GM19240 (cell line): ENCODE measurements around the gene MRS2.

Source experiments
- DNase-seq: peaks from one replicate; pipeline ENCODE4 v3.0.0; 2011; ENCODE audit warnings: low spot score; ENCODE audit not compliant: insufficient read length

Gene MRS2

DNA sequence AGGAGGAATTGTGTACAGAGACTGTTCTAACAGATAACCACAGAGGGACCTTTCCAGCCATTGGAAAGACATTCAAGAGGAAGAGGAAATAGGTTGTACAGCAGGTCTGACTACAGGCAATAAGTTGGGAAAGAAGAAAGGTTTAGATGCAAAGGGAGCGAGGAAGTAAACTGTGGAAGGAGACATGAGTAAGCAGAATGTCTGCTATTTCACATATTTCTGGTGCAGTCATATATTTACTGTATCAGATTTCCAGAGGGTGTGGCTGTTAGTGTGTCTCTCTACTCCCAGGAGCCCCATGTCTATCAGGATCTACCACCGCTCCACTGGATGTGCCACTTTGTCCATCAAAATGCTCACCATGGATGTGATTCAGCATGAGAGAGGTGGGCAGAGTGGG lies 25.9 kb downstream of the MRS2 start:
- no peak for DNase-seq

DNA sequence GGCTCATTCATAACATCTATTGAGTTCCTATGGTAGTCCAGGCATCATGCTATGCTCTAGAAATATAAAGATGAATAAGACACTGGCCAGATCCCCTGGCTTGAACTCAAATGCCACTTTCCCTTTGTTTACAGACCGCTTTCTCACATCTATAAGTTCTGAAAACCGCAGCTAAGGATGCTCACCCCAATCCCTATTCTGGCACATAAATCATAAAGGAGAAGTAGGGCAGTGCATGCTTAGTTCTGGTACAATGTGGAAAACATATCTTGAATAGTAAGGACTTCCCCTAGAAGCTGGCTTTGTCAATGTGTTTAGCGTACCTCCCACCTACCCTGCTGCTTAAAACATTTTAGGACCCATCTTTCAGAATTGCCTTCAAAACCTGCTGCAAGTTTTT lies 26.4 kb downstream of the MRS2 start:
- DNase-seq, result no peak

DNA sequence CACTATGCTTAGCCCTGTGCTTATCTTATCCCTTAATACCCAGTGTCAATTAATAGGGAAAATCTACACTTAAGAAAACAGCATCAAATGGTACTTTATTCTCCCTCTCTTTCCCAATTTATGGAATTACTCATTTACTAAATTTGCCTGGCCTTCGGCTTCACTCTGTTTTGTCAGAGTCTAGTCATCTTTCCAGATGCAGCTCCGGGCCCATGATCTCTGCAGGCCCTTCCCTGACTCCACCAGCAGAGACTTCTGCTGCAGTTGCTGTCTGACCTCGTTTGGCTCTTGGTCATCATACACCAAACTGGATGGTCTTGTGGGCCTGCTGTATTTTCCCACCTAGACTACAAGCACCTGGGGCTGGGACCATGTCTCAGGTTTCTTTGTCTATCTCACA lies 27.4 kb downstream of the MRS2 start:
- DNase-seq, result no peak

DNA sequence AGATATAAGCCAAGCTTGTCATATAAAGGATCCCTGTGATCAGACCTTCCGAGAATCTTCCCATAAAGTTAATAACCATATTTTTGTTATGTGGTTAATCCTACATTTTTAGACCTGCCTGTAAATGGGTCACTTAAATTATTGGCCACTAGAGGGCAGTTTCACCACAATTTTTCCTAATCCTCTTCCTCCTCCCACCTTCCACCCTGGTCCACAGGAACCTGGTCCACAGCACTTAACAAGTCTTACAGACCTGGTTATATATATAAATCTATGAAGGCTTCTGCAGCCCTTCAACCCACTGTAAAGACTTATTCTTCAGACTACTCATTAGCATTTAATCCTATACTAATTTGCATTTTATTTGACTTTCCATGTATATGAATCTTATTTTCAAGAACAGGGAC lies 28.3 kb downstream of the MRS2 start:
- peak; percentile 9 for DNase-seq

DNA sequence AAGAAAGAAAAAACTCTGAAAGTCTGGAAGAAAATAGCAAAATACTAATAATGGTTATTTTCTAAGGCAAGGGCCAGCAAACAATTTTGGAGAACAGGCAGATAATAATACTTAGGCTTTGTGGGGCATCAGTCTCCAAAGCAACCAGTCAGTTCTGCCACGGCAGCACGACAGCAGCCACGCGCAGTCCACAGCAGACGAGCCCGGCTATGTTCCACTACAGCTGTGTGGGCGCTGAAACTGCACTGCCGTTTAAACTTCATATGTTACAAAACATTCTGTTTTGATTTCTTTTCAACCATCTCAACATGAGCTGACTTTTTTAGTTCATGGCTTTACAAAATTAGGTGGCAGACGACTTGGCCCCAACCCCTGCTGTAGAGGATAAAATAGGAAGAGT lies 29.9 kb downstream of the MRS2 start:
- DNase-seq, result no peak

DNA sequence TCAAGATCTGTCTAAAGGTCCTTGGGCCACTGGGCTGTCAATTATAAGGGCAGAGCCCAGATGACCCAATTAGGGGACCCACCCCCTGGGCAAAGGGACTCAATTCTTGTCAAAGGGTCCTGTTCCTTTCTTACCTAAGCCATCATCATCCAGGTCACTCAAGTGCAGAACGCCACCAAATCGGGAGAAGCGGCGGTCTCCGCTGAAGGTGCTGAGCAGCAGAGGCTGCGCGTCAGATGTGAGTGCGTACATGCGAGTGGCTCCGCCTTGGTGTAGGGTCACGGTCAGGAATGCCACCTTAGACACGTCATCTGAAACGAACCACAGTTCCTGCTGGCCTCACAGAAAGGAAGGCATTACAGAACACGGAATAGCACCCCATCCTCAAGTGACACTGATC lies 34.2 kb downstream of the MRS2 start:
- DNase-seq, result no peak

DNA sequence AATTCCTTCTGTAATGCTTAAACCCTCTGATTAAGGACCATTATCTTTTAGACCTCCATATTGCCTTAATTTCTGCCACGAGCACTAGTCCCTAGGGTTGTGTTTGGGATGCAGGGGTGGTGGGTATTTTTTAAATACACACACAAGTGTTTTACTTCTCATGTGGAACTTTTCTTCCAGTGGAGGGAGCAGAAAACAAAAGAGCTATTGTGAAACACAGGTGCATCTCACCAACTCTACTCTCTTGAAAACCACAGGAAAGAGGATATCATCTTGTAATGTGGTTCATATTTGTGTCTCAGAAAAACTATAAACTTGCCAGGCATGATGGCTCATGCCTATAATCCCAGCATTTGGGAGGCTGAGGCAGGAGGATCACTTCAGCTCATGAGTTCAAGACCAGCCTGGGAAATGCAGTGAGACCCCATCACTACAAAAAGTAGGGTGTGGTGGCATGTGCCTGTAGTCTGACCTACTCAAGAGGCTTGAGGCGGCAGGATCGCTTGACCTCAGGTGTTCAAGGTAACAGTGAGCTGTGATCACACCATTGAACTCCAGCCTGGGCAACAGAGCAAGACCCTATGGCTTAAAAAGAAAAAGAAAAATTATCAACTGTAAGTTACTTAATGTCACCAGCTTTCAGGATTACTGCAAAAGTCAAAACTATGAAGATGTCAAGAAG lies 37.3 kb downstream of the MRS2 start:
- no peak for DNase-seq

DNA sequence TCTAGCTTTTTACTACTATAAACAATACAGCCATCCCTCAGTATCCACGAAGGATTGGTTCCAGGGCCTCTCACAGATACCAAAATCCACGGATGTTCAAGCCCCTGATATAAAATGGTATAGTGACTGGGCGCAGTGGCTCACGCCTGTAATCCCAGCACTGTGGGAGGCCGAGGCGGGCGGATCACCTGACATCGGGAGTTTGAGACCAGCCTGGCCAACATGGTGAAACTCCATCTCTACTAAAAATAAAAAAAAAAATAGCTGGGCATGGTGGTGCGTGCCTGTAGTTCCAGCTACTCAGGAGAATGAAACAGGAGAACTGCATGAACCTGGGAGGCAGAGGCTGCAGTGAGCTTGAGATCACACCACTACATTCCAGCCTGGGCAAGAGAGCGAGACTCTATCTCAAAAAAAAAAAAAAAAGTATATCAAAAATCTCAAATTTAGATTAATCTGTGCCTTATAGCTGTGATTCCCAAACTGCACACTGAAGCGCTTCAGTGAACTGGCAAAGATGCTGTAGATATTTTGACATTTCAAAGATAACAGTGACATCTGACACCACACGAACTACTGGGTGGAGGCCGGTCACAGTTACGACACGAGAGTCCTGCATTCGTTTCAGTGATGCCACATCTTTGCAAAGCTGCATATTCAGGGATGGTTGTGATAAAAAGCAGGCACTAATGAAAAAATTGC lies 38.3 kb downstream of the MRS2 start:
- no peak for DNase-seq

DNA sequence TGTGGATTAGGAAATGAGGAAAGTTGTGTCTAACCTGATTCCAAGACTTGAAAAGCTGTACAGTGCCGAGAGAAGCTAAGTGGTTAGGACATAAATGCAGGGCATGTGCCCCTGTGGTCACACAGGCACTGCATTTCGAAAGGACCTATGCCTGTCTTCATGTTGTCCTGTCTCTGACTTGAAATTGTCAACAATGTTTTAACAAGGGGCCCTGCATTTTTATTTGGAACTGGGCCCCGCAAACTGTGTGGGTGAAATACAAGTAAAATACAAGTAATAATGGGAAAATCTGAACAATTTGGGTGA lies 38.8 kb downstream of the MRS2 start:
- no peak for DNase-seq

DNA sequence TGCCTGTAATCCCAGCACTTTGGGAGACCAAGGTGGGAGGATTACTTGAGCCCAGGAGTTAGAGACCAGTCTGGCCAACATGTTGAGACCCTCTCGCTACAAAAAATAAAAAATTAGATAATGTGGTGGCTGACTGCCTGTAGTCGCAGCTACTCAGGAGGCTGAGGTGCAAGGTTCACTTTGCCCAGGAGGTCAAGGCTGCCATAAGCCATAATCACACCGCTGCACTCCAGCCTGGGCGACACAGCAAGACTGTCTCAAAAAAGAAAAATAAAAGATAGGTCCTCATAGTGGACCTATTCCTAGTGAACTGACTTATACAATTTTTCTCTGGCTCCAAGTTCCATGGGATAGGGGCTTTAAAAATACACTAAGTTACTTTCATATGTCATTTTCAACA lies 41.9 kb downstream of the MRS2 start:
- no peak for DNase-seq

DNA sequence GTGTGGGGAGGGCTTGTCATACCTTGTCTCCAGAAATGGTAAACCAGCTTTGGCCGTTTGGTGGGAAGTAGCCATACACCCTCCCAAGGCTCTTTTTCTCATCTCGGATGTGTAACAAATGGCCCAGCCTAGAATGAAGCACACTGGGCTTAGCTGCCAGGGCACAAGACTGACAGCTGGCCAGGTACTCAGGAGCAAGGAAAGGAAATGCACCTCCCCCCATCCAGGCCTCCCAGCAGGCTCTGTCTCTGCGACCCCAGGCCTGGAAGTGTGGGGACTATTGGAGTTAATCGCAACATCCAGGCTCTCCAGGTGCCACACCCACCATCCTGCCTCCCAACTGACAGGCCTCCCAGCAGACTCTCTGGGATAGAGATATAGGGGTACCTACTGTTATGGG lies 43.0 kb downstream of the MRS2 start:
- DNase-seq, result no peak

DNA sequence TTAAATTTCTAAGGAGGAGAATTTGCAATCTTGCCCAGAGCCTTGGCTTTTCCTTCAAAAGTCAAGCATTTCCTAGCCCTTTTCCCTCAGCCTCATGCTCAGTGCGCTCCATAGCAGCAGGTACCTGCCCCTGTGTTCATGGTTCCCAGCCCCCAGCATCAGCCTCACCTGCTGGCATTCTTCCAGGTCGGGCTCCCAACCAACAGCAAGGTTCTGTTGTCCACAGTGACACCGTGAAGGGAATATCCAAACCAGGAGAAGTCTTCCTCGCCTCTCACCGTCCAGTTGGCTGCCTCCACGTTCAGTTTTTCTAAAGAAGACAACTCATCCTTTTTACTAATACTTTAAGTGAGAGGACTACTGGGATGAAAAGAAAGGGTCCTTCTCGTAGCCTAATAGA lies 43.9 kb downstream of the MRS2 start:
- DNase-seq, result no peak

DNA sequence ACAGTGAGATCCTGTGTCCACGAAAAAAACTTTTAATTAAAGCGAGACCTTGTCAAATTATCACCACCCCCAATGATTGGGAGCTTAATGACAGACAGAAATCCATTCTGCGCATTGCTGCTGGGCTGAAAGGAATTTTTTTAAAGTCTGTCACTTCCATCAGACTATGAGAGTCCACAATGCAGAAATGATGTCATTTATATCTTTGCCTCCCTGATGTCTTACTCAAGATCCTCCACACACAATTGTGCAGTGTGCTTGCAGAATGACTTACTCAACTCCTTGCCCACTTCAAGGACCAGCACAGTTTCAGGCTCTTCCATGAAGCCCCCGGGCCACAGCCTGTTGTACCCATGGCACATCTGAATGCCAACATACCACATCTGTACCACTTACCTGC lies 45.7 kb downstream of the MRS2 start:
- DNase-seq, result no peak

DNA sequence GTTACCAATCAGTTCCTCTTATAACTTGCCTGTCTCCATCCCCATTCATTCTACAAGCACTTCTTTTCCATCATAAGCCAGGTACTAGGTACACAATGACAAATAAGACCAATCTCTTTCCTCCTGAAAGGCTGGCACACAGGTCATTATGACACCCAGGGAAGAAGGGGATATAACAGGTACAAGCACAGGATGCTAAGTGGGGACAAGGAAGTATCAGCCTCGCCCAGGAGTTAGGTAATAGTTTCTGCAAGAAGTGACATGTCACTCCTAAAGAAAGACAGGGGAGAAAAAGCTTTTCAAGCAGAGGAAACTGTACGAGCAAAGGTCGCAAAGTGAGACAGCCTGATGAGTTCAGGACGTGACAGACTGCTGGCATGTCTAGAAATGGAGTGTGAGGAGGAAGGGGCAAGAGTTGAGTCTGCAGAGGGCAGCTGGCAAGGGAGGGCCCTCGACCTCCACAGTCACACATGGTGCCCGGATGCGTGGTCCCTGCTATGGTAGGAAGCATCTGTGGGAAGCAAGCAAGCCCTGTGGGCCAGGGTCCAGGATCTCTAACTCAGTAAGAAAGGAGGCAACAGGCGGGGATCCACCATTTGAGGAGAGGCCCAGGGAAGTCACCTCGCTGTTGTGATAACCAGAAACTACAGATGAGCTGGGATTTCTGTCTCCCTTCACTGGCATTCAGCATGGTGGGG lies 46.2 kb downstream of the MRS2 start:
- no peak for DNase-seq

DNA sequence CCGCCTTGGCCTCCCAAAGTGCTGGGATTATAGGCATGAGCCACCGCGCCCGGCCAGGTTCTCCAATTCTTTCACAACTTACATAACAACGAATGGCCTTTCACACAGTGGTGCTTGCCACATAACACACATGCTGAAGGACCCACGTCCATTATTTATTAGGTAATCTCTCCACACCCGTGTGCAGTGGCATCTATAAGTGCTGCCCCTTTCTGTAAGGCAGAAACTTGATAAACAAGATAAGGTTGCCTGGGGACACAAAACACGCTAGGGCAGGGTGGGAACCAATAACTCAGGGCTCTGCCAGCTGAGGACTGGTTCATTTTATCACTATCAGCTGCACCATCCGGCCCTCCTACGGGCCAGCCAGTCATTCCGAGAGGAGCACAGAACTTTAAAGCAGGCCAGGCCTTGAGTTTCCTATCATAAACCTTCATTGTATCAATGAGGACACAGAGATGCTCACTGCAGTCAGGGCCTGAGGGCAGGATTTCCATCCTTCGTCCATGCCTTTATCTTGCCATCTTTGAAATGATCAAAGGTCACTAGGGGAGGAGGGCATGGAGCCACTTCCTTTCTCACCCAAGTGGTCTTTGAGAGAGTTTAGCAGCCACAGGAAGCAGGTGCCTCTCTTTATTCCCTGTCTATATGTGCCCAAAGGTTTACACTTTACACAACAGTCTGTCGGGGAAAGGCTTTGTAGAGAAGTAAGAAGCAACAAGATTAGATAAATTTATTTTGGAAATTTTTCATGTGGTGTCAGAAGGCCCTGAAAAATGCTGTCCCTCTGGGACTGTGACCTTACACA lies 49.0 kb downstream of the MRS2 start:
- DNase-seq, result no peak

DNA sequence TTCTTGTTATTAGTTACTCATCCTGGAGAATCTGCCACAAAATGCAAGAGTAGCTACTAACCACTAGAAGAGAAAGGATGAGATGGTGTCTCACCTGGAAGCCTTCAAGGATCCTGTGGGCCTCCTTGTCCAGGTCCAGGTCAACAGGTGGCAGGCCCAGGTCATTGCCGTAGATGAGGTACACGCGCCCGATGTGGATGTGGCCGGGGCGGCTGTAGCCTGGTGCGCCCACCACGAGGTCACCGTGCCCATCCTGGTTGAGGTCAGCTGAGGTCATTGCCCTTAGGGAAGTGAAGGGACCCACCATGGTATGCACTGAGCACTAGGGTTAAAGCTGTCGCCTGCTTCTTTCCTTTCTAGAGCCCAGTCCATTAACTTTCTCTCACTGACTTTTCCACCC lies 51.2 kb downstream of the MRS2 start:
- DNase-seq, result no peak

DNA sequence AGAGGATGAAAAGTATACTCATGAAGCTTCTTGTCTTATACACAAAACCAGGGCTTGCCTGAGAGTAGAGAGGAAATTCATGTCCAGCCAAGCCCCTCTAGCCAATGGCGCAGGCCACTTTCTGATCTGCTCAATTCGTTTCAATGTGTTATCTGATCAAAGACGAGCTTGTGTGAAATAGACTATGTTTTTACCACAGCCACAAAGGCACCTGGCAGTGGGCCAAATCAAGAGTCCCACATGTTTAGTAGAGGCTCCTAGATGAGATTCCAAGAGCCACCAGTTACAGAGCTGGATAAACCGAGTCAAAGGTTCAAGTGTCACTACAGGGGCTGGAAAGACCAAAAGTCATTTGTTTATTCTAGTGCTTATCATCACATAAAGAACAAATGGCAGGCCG lies 51.7 kb downstream of the MRS2 start:
- no peak for DNase-seq

DNA sequence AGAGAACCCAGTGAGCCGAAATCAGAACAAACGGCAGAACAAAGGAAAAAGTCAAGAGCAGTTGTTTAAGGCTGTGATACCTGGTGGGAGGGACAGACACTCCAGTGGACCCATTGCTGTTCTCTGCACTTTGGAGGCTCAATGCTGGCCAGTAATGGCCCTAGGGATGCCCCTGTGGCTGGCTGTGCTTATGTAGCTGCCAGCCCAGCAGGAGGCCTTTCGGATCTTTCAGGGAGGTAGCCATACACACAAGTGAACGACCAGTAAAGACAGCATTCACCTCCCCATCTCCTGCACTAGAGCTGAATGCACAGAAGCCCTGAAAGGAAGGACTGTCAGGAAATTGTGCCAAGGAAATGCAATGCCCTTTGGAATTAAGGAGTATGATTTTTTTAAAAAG lies 52.3 kb downstream of the MRS2 start:
- DNase-seq, result no peak

DNA sequence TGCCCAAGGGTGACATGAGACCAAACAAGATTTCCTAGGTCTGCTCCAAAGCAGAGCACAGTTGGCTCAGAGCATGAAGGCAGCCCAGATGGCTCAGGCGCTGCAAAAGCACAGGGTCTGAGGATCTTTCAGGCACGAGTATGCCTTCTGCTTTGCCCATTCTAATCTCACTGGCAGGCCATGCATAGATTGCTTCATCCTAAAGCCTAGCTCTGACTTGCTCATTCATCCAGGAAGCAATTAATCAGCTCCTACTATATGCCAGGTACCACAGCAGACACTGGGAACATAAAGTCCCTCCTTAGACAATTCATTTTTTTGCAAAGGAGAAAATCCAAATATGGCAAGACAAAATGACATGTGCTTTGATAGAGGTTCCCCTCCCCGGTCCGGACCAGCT lies 55.4 kb downstream of the MRS2 start:
- DNase-seq, result no peak

DNA sequence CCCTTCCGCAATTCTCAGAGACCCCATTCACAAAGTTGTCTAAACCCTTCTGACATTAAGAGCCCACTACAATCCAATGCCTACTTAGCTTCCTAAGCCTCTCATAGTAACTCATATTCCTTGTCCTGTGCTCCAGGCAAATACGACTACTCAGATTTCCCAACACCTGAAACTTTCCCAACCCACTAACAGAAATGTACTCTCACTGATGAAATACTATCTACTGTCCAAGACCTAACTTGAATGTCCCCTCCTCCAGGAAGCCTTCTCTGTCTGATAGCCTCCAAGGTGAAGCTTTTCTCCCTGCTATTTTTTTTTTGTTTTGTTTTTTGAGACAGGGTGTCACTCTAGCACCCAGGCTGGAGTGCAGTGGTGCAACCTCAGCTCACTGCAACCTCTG lies 56.2 kb downstream of the MRS2 start:
- DNase-seq, result no peak

DNA sequence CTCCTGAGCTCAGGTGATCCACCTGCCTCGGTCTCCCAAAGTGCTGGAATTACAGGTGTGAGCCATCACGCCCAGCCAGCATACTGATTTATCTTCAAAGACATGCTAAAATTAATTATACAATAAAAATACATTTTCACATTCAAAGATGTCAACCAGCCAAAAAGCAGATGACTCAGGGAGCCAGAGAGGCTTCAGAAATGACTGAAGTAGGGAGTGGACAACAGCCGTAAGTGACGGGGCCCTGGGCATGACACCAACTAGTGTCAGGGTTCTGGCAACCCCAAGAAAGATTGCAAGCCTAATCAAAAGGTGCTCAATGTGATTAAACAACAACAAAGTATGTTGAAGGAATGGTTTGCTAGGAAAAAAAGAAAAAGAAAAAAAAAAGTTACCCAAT lies 58.2 kb downstream of the MRS2 start:
- DNase-seq, result no peak
